Spleen (tissue), 3 donors: ENCODE data around the gene RTTN.

Experiments used
- POLR2A ChIP-seq, 3 donors: fragments of 450-650 bp; IDR thresholded peaks; one replicate each; pipeline ENCODE4 v1.5.1; 2017; ENCODE audit warnings: antibody characterized with exemption in 3 of 3, mild to moderate bottlenecking in 1 of 3
- POLR2AphosphoS5 ChIP-seq, 3 donors: sonication (generic); formaldehyde crosslinking; IDR thresholded peaks; one replicate each; pipeline ENCODE4 v1.5.1; 2017; ENCODE audit warnings: antibody characterized with exemption in 3 of 3

DNA sequence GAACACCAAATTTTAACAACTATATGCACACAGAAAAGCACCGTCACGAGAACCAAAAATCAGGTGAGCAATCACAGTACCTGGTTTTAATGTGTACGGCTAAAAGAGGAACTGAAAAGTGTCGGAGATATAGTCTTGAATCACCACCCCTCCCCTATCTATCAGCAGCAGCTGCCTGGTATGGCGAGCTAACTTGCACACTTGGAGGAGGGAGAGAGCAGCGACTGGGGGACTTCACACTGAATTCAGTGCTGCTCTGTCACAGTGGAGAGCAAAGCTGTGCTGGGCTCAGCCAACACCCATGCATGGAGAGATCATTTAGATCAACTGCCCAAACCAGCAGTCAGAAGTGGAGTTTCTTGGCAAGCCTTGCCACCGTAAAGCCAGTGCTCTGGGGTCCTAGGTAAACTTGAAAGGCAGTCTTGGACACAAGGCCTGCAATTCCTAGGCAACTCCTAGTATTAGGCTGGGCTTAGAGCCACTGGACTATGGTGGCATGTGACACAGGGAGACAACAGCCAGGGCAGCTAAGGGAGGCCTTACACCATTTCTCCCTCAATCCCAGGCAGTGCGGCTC is 168.6 kb downstream of the RTTN start:
- TF ChIP-seq POLR2AphosphoS5 (IDR thresholded peaks at IDR 0.05) (no peak), POLR2A (IDR thresholded peaks at IDR 0.05) (no peak)
